ENCODE data around the gene CLSTN2. TPM values are rescaled to one million over a fixed set of nuclear protein-coding genes. Genes with fewer than 3 reads are reported as not detected.

Gene CLSTN2
- total RNA-seq, 4 donors from 2014 or later = 2.7 to 5.0 (median 3.1) TPM

DNA sequence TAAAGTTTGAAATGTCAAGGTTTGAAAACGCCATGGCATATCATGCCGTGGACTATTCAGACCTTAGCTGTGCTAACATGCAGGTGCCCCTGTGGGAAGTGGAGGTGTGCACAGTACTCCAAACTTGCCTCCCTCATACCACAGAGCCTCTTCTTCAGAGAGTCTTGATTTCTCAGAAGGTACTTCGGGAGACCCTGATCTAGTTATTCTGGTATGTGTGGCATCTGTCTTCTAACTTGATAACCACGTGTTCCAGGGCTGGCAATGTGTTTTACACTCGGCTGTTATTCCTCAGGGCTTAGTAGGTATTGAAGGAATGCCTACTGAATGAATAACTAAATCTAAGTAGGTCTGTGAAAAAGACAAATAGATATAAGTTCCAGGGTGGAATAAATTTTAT is 309.9 kb downstream of the CLSTN2 start:
- no peak overlapping the region for H3K4me3 ChIP-seq
- no peaks in the 10 kb centered on the region for H3K36me3 ChIP-seq
- no peak for TF ChIP-seq POLR2A (IDR thresholded peaks at IDR 0.05)
- TF ChIP-seq, protein P1, sequence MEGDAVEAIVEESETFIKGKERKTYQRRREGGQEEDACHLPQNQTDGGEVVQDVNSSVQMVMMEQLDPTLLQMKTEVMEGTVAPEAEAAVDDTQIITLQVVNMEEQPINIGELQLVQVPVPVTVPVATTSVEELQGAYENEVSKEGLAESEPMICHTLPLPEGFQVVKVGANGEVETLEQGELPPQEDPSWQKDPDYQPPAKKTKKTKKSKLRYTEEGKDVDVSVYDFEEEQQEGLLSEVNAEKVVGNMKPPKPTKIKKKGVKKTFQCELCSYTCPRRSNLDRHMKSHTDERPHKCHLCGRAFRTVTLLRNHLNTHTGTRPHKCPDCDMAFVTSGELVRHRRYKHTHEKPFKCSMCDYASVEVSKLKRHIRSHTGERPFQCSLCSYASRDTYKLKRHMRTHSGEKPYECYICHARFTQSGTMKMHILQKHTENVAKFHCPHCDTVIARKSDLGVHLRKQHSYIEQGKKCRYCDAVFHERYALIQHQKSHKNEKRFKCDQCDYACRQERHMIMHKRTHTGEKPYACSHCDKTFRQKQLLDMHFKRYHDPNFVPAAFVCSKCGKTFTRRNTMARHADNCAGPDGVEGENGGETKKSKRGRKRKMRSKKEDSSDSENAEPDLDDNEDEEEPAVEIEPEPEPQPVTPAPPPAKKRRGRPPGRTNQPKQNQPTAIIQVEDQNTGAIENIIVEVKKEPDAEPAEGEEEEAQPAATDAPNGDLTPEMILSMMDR (IDR thresholded peaks at IDR 0.05) = no peak
- no peaks in the 10 kb centered on the region for H3K4me1 ChIP-seq
- no peaks in the 10 kb centered on the region for H3K9me3 ChIP-seq
- H3K27ac ChIP-seq = no peak overlapping the region
- DNase-seq = no peak
- no peaks in the 10 kb centered on the region for H3K27me3 ChIP-seq

DNA sequence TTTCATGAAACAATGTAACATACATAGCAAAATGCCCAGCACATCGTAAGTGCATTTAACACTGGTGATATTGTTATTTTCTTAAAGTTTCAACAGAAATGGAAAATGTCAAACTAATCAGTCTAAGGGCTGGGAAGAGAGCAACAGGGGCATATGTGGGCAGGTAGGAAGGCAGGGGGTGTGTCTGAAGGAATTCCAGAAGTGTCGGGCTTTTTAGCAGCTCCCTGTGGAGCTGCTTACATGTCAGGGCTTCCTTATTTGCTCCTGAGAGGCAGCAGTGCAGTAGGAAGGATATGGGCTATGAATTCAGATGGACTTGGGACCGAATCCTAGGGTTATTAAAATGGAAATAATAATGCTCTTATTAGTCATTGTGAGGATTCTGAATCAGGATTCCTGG is 311.6 kb downstream of the CLSTN2 start:
- Histone ChIP-seq H3K27ac (no peak overlapping the region), H3K36me3 (no peaks in the 10 kb centered on the region), H3K4me1 (no peaks in the 10 kb centered on the region), H3K4me3 (no peak overlapping the region), H3K27me3 (no peaks in the 10 kb centered on the region), H3K9me3 (no peaks in the 10 kb centered on the region)
- TF ChIP-seq, protein P1 (IDR thresholded peaks at IDR 0.05) = no peak
- no peak for TF ChIP-seq POLR2A (IDR thresholded peaks at IDR 0.05)
- DNase-seq = no peak

DNA sequence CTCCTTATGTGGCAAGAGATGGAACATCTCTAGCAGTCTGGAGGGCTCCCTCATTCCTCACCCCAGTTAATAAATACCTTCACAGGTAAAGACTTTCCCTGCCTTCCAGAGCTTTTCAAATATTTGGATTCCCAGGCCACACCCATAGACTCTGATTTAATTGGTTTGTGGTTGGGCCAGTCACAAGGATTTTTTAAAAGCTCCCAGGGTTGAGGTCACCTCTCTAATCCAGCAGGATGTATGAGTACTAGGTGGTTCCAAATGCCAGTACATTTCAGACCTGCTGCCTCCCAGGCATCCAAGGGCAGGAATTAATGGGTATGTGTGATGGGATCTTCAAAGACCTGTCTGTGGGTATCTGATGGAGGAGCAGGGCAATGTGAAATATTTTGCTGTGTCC is 312.8 kb downstream of the CLSTN2 start:
- Histone ChIP-seq H3K9me3 (no peaks in the 10 kb centered on the region), H3K36me3 (no peaks in the 10 kb centered on the region), H3K27ac (no peak overlapping the region), H3K4me1 (no peaks in the 10 kb centered on the region), H3K27me3 (no peaks in the 10 kb centered on the region), H3K4me3 (no peak overlapping the region)
- TF ChIP-seq, protein P1 (IDR thresholded peaks at IDR 0.05) = no peak
- TF ChIP-seq POLR2A (IDR thresholded peaks at IDR 0.05) = no peak
- DNase-seq = no peak

DNA sequence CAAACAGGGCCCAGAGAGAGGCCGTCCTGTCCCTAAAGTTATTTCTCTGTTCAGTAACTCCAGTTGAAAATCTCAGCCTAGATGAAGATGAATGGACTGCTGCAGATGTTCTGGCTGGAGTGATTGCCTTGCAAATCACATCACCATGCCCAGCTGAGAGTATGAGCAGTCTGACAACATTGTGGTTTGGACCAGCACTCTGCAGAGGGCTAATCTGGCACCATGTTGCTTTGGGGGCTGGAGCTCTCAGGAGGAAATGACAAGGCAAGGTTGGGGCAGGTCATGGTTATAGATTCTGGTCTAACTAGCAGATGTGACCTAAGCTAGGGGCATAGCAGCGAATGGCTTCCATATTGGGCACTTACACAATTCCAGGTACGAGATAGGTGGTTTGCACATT is 314.2 kb downstream of the CLSTN2 start:
- no peak for DNase-seq
- Histone ChIP-seq H3K27me3 (no peaks in the 10 kb centered on the region), H3K27ac (no peak overlapping the region), H3K9me3 (no peaks in the 10 kb centered on the region), H3K4me3 (no peak overlapping the region), H3K36me3 (no peaks in the 10 kb centered on the region), H3K4me1 (no peaks in the 10 kb centered on the region)
- no peak for TF ChIP-seq POLR2A (IDR thresholded peaks at IDR 0.05)
- TF ChIP-seq, protein P1 (IDR thresholded peaks at IDR 0.05) = no peak

DNA sequence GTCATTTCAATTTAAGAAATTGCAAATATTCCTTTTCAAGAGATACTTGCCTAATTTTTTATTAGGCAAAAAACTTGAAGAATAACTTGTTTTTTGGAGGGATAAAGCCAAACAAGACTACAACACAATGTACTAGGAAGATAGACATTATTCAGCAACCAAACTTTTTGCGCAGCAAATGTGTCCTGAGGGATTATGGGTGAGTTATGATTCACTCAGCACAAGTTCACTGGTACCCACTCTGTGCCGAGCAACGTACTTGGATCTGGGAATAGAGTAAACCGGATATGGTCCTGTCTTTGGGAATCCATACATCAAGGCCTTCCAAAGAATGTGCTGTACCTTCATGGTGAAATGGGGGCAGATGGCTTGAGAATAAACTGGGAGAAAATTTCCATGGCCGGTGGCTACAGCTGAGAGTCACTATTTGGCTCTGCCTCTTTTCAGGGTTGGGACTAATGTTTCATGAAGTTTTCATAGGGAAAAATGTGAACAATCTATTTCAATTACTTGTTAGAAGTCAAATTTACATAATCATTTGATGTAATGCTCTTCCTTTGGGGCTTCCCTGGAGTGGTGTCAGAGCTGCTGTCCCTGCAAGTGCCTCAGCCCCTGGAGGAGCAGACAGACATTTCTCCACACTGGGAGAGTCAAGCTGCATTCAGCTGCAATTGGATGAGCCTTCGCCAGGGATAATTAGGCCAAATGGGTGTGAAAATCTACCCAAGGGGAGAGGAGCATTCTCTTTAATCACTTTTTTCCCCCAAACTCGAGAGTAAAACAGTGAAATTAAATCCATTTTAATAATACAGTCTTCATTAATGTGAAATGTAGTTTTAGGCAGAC is 315.2 kb downstream of the CLSTN2 start:
- no peak for DNase-seq
- H3K9me3 ChIP-seq = no peaks in the 10 kb centered on the region
- H3K27me3 ChIP-seq = no peaks in the 10 kb centered on the region
- no peaks in the 10 kb centered on the region for H3K36me3 ChIP-seq
- H3K27ac ChIP-seq = no peak overlapping the region
- no peaks in the 10 kb centered on the region for H3K4me1 ChIP-seq
- TF ChIP-seq, protein P1 (IDR thresholded peaks at IDR 0.05) = no peak
- TF ChIP-seq POLR2A (IDR thresholded peaks at IDR 0.05) = no peak
- H3K4me3 ChIP-seq = no peak overlapping the region
